ENCODE measurements around the gene GCKR.

- TF ChIP-seq CTCF (conservative IDR thresholded peaks at IDR 0.05 in 1 of 2, IDR thresholded peaks at IDR 0.05 in 1 of 2; ENCODE audit: extremely low read depth in 1 of 2, insufficient read depth in 1 of 2, low read depth in 1 of 2, low read length in 2 of 2) (no peak), EZH2 (IDR thresholded peaks at IDR 0.05; ENCODE audit: borderline replicate concordance, low read length) (no peak)
Measured at GRCh38 chr2:27497288-27497627, 619 bp downstream of the GCKR start.

Data from mammary epithelial cell (primary cell).